ENCODE measurements around the gene IL4I1. TPM values are rescaled to one million over a fixed set of nuclear protein-coding genes. Genes with fewer than 3 reads are reported as not detected.

IL4I1 gene
- total RNA-seq, 2 experiments from 2014 or later: 3.7 to 4.2 TPM

GRCh38 chr19:49854378-49855263 lies 42.1 kb downstream of the IL4I1 start:
- H3K4me1 Mint-ChIP-seq: peaks cover 25% of the 10 kb centered on the region
- peaks cover 5% of the 10 kb centered on the region for H3K36me3 Mint-ChIP-seq (ENCODE audit: low read depth)
- H3K27ac Mint-ChIP-seq: no peak overlapping the region
- DNase-seq: no peak
- no peak overlapping the region for H3K4me3 Mint-ChIP-seq
- H3K27me3 Mint-ChIP-seq: peaks cover 7% of the 10 kb centered on the region
- ChIA-PET CTCF (interaction anchor here (1.3 kb wide), 2 partner anchors 8 to 10 kb away, joined by 4 to 5 read pairs; no protein-coding TSS in a partner anchor), POLR2A (no interaction called here)
- H3K9me3 Mint-ChIP-seq: no peaks in the 10 kb centered on the region

GRCh38 chr19:49853852-49854377 lies 42.8 kb downstream of the IL4I1 start:
- H3K27ac Mint-ChIP-seq: no peak overlapping the region
- peaks cover 9% of the 10 kb centered on the region for H3K36me3 Mint-ChIP-seq (ENCODE audit: low read depth)
- no peak overlapping the region for H3K4me3 Mint-ChIP-seq
- POLR2A ChIA-PET: no interaction called here
- no peak for DNase-seq
- H3K4me1 Mint-ChIP-seq: peaks cover 29% of the 10 kb centered on the region
- peaks cover 3% of the 10 kb centered on the region for H3K9me3 Mint-ChIP-seq
- H3K27me3 Mint-ChIP-seq: peaks cover 7% of the 10 kb centered on the region
- CTCF ChIA-PET: interaction anchor here (1.3 kb wide), 1 partner anchor 9 kb away, joined by 4 read pairs; no protein-coding TSS in a partner anchor

DNA sequence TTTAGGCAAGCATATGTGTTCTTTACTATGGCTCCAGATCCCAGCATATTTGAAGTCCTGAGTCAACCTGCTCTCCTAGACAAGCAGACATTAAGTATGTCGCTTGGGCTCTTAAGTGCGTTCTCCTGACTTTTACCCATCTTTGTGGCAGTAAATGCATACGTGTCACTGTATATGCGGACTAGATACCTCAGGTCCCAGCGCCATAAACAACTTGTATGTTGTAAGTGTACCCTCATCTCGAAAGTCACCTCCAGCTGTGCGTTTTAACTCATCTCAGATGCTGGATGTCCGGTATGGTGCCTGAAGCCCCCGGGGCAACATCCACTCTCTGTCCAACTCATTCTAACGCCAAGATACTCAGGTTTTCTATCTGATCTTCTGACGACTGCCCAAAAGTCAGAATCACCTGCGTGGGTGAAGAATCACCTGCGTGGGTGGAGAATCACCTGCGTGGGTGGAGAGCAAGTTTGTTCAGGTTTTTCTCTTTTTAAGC lies 44.0 kb downstream of the IL4I1 start:
- peaks cover 7% of the 10 kb centered on the region for H3K9me3 Mint-ChIP-seq
- H3K4me1 Mint-ChIP-seq: peaks cover 39% of the 10 kb centered on the region
- H3K36me3 Mint-ChIP-seq (ENCODE audit: low read depth): peaks cover 7% of the 10 kb centered on the region
- H3K4me3 Mint-ChIP-seq: peak overlapping the region; percentile 73
- no peak for DNase-seq
- peaks cover 8% of the 10 kb centered on the region for H3K27me3 Mint-ChIP-seq
- ChIA-PET CTCF (no interaction called here), POLR2A (interaction anchor here (1.0 kb wide), 1 partner anchor 14 kb away, joined by 4 read pairs; no protein-coding TSS in a partner anchor)
- H3K27ac Mint-ChIP-seq: peak overlapping the region; percentile 83

GRCh38 chr19:49851456-49852259 lies 45.0 kb downstream of the IL4I1 start:
- Mint-ChIP-seq H3K27ac (peak overlapping the region; percentile 83), H3K9me3 (peaks cover 7% of the 10 kb centered on the region), H3K4me1 (peaks cover 39% of the 10 kb centered on the region), H3K36me3 (ENCODE audit: low read depth) (peaks cover 7% of the 10 kb centered on the region), H3K27me3 (peaks cover 8% of the 10 kb centered on the region), H3K4me3 (peak overlapping the region; percentile 73)
- ChIA-PET CTCF (interaction anchor here (1.1 kb wide), 1 partner anchor 39 kb away, joined by 3 read pairs; no protein-coding TSS in a partner anchor), POLR2A (interaction anchor here (1.0 kb wide), 1 partner anchor 15 kb away, joined by 4 read pairs; no protein-coding TSS in a partner anchor)
- peak; percentile 35 for DNase-seq

GRCh38 chr19:49850487-49851342 lies 46.0 kb downstream of the IL4I1 start, which contains the start of gene PTOV1:
Gene PTOV1, plus strand, starts transcription at chr19:49851159.
- peak; percentile 90 for DNase-seq
- Mint-ChIP-seq H3K27me3 (peaks cover 11% of the 10 kb centered on the region), H3K36me3 (ENCODE audit: low read depth) (peaks cover 7% of the 10 kb centered on the region), H3K4me3 (peak within 1 kb of the TSS; percentile 88), H3K4me1 (peaks cover 39% of the 10 kb centered on the region), H3K9me3 (peaks cover 7% of the 10 kb centered on the region), H3K27ac (peak within 1 kb of the TSS; percentile 98)
- POLR2A ChIA-PET: interaction anchor here (1.2 kb wide), 1 partner anchor 78 kb away, joined by 4 read pairs; the partner anchor contains the start of genes ATF5 and NUP62
- CTCF ChIA-PET: interaction anchor here (1.0 to 3.2 kb wide), 4 partner anchors 10 to 40 kb away, joined by 3 to 13 read pairs (median 4); no protein-coding TSS in a partner anchor

DNA sequence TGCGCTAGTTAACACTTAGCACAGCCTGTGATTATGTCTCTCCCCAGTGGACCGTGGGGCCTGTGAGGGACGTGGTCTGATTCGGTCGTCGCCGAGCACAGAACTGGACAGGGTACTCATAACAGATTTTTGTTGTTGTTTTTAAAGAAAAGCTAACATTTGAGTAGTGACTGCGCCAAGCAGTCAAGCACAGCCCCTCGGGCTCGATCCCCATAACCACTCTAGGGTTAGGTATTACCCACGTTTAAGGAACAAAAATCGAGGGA lies 46.5 kb downstream of the IL4I1 start:
- ChIA-PET CTCF (interaction anchor here (1.0 to 3.2 kb wide), 4 partner anchors 10 to 42 kb away, joined by 3 to 13 read pairs (median 4); no protein-coding TSS in a partner anchor), POLR2A (interaction anchor here (1.2 kb wide), 1 partner anchor 79 kb away, joined by 4 read pairs; the partner anchor contains the start of genes ATF5 and NUP62)
- Mint-ChIP-seq H3K4me3 (peak overlapping the region; percentile 88), H3K36me3 (ENCODE audit: low read depth) (peaks cover 7% of the 10 kb centered on the region), H3K27ac (peak overlapping the region; percentile 98), H3K27me3 (peaks cover 11% of the 10 kb centered on the region), H3K9me3 (peaks cover 7% of the 10 kb centered on the region), H3K4me1 (peaks cover 39% of the 10 kb centered on the region)
- no peak for DNase-seq

GRCh38 chr19:49849433-49850220 lies 47.1 kb downstream of the IL4I1 start:
- H3K27me3 Mint-ChIP-seq: peaks cover 11% of the 10 kb centered on the region
- peaks cover 7% of the 10 kb centered on the region for H3K36me3 Mint-ChIP-seq (ENCODE audit: low read depth)

DNA sequence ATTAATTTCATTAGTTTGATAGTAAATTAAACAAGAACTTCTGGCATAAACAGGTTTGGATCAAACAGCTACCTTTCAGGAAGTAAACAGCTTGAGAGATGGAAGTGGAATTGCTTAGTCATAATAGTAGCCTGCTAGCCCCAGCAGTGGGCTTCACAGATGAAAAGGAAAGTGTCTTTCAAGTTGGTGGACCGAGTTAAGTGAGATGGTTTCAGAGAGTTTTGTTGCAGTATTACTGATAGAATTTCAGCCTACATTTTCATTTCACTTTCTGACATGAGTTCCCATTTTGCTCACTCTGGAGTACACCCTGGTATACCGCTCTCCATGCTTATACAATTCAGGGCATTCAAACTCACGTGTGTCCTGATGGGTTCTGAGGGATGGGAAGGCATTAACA lies 47.7 kb downstream of the IL4I1 start:
- H3K27ac Mint-ChIP-seq: no peak overlapping the region
- peak overlapping the region; percentile 40 for H3K4me3 Mint-ChIP-seq
- peaks cover 39% of the 10 kb centered on the region for H3K4me1 Mint-ChIP-seq

More at GRCh38 chr19:49849433-49850220, 47.1 kb downstream of the IL4I1 start:
- Mint-ChIP-seq H3K4me1 (peaks cover 39% of the 10 kb centered on the region), H3K9me3 (peaks cover 7% of the 10 kb centered on the region), H3K4me3 (peak overlapping the region; percentile 88), H3K27ac (peak overlapping the region; percentile 98)
- POLR2A ChIA-PET: interaction anchor here (1.2 kb wide), 1 partner anchor 79 kb away, joined by 4 read pairs; the partner anchor contains the start of genes ATF5 and NUP62
- CTCF ChIA-PET: interaction anchor here (1.0 to 3.2 kb wide), 5 partner anchors 11 to 42 kb away, joined by 3 to 13 read pairs (median 3); no protein-coding TSS in a partner anchor
- no peak for DNase-seq

DNA sequence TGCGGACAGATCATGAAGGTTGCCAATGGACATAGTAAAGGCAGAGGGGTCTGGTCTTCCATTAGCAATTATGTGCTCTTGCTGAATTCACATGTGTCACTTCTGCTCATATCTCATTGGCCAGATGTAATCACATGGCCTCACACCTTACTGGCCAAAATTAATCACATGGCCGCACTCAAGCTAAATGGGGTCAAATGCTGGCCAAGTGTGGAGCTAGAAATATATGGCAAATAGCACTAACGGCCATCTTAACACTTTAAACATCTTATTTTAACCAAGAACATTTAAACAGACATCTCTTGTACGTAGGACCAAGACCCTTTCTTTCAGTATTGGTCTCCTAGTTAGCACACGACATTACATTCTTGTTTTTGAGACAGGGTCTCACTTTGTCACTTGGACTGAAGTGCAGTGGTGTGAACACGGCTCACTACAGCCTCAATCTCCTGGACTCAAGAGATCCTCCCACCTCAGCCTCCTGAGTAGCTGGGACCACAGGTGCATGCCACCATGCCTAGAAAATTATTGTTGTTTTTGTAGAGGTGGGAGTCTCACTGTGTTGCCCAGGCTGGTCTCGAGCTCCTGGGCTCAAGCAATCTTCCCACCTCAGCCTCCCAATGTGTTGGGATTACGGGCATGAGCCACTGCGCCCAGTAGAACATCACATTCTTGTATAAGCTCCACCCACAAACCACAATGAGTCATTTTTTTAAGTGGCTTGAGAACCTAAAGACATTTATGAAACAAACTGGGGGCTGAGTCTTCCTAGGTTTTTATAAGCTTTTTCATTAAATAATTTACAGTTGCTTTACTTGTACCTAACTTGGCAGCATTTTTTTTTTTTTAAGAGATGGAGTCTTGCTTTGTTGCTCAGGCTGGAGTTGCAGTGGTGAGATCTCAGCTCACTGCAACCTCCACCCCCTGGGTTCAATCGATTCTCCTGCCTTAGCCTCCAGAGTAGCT lies 48.7 kb downstream of the IL4I1 start:
- peak; percentile 44 for DNase-seq
- Mint-ChIP-seq H3K27ac (peak overlapping the region; percentile 13), H3K27me3 (peaks cover 11% of the 10 kb centered on the region), H3K4me3 (peak overlapping the region; percentile 22), H3K9me3 (peaks cover 7% of the 10 kb centered on the region), H3K36me3 (ENCODE audit: low read depth) (peaks cover 7% of the 10 kb centered on the region), H3K4me1 (peaks cover 35% of the 10 kb centered on the region)
- ChIA-PET CTCF (interaction anchor here (0.6 to 3.2 kb wide), 11 partner anchors 9 to 1457 kb away, joined by 3 to 13 read pairs (median 4); partner anchors contain the start of genes KDELR1 and MED25), POLR2A (interaction anchor here (0.6 to 0.7 kb wide), 2 partner anchors 20 to 144 kb away, joined by 5 to 6 read pairs; no protein-coding TSS in a partner anchor)

More for the DNA sequence above, 47.7 kb downstream of the IL4I1 start:
- Mint-ChIP-seq H3K9me3 (peaks cover 7% of the 10 kb centered on the region), H3K27me3 (peaks cover 11% of the 10 kb centered on the region), H3K36me3 (ENCODE audit: low read depth) (peaks cover 7% of the 10 kb centered on the region)
- CTCF ChIA-PET: interaction anchor here (1.2 to 3.2 kb wide), 3 partner anchors 15 to 43 kb away, joined by 3 to 13 read pairs (median 3); no protein-coding TSS in a partner anchor
- DNase-seq: no peak
- POLR2A ChIA-PET: no interaction called here

DNA sequence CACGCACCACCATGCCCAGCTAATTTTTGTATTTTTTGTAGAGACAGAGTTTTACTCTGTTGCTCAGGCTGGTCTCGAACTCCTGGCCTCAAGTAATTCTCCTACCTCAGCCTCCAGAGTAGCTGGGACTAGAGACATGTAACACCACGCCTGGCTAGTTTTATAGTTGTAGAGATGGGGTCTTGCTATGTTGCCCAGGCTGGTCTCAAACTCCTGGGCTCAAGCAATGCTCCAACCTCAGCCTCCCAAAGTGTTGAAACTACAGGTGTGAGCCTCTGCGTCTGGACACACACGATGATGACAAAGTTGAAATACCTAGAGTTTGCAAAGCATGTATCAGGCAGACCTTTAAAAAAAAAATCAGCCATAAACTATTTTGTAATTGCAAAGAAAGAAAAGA lies 50.3 kb downstream of the IL4I1 start:
- DNase-seq: no peak
- CTCF ChIA-PET: interaction anchor here (1.5 kb wide), 1 partner anchor 14 kb away, joined by 4 read pairs; no protein-coding TSS in a partner anchor
- peaks cover 5% of the 10 kb centered on the region for H3K36me3 Mint-ChIP-seq (ENCODE audit: low read depth)
- peaks cover 7% of the 10 kb centered on the region for H3K9me3 Mint-ChIP-seq
- peaks cover 5% of the 10 kb centered on the region for H3K27me3 Mint-ChIP-seq
- POLR2A ChIA-PET: no interaction called here
- no peak overlapping the region for H3K27ac Mint-ChIP-seq
- H3K4me3 Mint-ChIP-seq: no peak overlapping the region
- peaks cover 23% of the 10 kb centered on the region for H3K4me1 Mint-ChIP-seq

Data from activated CD4-positive, alpha-beta T cell treated with anti-CD3 and anti-CD28 coated beads, Interleukin-2, amount 10 ng/mL, durations not matched to agents 7 days and 5 days (primary cell).